NCI-H2171 treated with DMSO at 0.1 percent for 48 hours (cell line): ENCODE results near the gene SPATA31E1.
A peak's percentile ranks its signal among the peaks of the same experiment; 100 is the strongest.

Experiments used
- DNase-seq: peaks from one replicate; lab custom pipeline; 2025; lab: John Stamatoyannopoulos, UW

SPATA31E1 gene

DNA sequence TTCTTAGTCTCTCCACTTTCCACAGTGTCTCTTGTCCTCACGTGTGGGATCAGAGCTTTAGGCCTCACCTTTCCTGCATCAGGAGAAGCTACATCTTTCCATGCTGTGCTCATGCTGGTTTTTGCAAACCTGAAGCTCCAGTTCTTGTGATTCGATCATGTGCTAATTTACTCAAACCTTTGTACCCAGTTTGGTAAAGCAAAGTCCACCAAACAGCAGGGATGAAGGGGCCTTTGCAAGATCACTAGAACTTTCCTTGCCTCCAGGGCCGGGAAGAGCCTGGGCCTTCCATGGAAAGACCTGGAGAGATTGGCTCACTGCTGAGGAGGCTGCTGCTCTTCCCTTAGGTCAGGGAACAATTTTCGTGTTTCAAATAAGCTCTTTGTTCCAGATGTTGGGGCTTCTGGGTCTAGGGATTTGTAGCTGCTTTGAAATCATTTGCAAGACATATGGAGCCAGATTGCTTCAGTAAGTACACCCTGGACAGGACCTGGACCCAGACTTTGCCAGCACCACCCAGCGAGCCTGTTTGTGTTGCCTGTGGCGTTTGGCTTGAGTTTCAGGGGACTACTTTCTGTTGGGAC lies 18.7 kb upstream of the SPATA31E1 start:
- DNase-seq, result no peak

DNA sequence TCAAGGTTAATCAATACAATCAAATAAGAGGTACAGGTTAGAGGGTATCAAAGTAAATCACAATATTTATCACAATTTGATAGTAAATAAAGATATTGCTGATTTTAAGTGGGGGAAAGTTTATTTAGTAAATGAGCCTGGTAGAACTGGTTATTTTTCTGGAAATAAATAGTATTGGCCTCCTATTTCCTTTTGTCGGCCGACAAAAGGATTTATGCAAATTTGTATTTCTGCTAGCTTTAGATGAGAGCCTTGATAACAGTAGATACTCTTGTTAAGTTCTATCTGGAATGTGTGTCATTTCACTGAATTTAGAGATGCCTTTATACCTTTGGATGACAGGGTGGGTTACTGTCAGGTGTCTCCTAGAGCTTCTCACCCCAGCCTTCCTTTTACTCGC lies 17.8 kb upstream of the SPATA31E1 start:
- no peak for DNase-seq

DNA sequence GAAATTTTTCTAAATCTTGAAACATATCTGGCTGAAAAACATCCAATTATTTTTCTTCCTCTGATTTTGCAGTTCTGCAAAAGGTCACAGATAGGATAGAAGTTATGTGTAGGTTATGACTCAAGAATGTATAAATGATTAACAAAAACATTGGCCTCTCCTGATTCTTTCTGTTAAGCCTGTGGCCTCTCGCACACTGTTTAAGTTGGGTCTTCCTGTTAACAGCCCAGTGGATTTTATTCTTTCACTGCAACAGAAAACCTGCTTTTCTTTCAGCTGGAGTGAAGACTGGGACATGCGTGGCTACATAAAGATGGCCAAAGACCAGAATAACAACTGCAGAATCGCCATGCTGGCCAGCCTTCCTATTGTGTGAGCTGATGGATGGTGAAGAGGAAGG lies 17.1 kb upstream of the SPATA31E1 start:
- DNase-seq, result no peak

DNA sequence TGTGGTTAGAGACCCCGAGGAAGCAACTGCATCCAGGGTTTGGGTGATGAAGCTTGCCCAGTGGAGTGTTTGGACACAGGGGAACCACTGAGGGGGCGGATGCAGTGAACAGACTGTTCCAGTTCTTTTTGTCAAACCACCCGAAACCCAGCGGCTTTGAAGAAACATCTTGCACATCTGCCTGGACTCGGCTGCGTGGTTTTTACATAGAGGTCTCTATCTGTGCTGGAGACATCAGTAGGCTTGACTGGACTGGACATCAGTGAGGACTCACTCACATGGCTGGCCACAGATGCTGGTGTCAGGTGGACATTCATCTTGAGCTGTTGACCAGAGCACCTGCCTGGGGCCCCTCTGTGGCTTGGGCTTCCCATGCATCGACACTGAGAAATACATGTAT lies 15.3 kb upstream of the SPATA31E1 start:
- DNase-seq, result no peak

DNA sequence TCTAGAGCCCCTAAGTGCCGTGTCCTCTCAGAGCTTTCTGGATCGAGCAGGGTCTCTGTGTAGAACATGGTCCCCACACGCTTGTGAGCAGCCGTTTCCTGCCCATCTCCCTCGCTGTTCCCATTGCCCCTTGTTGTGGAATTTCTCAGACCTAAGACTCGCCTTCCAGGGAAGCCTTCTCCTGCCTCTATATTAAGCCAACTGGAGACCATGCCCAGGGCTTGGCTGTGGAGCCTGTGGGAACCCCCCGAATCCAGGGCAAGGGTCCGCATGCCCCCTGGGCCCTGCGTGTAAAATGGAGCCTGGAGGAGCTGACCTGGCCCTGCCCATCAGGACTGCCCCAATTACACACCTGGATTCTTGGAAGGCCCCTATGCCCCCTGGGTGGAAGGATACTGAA lies 14.5 kb upstream of the SPATA31E1 start:
- no peak for DNase-seq

DNA sequence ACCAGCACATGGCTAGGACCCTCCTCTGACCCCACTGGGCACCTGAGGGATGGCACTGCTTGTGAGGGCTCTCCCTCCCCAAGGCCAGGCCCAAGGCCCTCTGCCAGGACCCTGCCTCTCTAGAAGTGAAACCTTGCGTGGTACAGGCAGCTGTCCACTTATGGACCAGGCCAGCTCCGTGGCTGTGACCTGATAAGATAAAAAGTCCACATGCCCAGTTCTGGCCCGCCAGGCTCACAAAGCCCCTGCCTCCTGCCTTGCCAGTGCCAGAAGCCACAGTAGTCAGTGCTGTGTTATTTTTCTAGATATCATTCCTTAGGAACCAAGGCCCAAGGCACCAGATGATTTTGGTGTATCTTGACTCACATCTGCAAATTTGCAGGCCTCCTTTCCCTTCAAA lies 14.0 kb upstream of the SPATA31E1 start:
- no peak for DNase-seq

DNA sequence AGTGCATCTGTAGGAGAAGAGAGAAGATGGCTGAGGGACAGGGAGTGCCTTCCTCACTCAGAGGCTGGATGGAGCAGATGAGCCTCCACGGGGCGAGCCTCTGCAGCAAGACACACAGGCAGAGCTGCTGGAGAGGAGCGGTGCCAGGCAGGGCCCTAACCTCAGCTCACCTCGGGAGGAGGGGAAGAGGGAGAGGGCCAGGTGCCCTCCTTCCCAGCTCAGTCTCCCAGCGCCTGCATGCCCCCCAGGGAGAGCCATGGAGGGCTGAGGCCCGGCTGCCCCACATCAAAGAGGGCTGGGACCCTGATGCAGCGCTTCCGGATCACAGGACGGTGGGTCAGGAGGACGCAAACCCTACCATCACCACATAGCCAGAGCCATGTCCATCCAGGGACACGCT lies 13.6 kb upstream of the SPATA31E1 start:
- no peak for DNase-seq

DNA sequence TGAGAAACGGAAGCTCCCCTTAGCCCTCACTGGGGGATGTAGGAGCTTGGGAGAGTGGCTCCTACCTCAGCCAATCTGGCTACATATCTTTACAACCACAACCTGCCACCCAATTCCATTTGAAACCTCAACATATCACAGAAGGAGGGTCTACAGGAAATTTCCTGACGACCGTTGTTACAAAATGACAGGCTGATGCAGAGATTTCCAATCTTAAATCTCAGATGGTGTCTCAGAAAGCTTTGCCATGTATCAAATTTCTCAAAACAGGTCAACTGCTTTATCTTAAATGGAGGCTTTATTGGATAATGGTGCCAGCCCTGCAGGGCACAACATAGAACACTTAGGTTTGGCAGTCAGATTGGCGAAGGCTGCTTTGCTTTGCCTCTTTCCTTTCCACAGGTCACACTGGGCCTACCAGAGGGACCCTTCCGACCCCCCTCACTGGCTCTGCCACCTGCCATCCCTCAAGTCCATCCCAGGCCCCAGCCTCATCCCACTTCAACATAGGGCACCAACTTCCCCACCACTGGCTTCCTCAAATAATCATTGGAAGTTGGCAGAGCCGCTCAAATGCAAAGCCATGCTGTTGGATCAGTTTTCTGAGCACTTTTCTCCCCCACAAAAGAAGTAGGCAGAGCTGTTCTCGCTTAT lies 11.1 kb upstream of the SPATA31E1 start:
- DNase-seq, result peak; percentile 53

DNA sequence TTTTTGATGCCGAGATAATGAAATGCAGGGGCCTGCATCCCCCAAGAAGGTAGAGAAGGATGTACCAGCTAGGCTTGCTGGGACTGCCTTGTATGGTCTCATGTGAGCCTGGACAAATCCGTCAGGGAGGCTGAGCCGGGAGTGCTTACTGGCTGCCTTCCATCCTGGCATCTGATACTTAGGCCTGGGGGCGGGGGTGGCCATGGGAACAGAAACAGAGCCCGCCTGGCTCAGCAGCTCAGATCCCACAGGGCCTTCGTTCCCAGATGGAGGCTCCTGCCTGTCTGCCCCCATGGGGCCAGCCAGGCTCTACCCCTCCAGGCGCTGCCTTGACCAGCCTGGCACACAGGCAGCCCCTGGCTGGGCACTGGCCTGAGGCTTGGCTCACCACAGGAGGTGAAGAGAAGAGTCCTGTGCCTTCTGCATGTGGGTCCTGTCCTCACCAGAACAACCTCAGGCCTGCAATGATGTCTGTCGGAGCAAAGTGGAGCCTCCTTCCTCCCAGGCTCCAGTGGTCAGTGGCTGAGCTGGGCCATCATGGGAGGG lies 10.5 kb upstream of the SPATA31E1 start:
- peak; percentile 95 for DNase-seq

DNA sequence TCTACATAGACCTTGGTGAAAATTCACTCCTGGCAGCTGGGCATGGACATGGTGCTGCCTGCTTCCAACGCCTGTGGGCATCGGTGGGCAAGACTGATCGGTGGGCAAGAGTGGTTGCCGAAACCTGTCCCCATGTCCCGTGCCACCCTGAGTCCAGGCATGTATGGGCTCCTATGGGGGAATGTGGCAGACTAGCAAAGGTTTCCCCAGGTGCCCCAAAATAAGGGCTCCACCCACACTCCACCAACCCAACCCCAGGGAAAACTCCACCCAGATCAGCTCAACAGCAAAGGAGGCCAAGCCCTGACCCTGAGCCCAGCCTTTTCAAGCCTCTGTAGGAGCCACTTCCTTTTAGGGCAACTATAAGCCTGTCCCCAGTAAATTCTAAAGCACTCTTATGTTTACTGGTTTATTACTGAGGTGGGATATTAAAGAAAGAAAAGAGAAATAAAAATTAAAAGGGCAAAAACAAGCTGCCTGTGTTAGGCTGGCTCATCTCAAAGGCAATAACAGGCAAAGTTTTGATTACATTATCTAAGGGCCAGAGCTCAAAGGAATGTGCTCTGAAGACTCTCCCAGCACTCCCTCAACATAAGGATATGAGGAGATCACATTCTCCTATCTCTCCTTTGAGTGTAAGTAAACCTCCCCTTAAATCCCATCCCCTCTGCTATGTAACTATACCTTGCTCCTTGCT lies 8.9 kb upstream of the SPATA31E1 start:
- peak; percentile 41 for DNase-seq

DNA sequence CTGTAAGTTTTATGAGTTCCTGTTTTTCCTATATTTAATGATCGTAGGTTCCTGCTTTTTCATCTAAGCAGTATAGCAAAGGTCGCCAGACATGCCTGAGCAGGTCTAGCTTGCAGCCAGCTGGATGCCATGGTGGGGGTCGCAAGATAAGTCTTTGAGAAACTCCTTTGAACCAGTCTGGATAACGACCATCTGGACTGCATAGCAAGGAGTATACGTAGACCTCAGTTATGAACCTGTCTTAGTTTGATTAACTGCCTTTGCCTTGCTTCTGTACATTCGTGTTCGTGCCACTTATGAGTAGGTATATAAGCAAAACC lies 8.4 kb upstream of the SPATA31E1 start:
- peak; percentile 90 for DNase-seq

DNA sequence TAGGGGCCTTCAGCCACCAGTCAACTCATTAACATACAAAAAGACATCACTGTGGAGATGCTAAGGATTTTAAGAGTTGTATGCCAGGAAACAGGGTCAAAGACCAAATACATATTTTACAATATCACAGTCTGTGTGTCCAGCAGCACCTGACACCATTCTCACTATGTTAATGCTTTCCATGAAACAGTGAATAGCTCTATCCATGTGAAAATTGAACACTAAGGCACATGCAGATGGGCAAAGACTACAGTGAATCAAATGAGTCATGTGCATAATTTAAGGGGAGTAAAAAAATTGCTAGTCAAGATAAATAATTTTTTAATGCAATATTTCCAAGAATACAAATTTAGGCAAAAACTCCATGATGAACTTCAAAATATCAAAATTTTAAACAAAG lies 7.6 kb upstream of the SPATA31E1 start:
- no peak for DNase-seq

DNA sequence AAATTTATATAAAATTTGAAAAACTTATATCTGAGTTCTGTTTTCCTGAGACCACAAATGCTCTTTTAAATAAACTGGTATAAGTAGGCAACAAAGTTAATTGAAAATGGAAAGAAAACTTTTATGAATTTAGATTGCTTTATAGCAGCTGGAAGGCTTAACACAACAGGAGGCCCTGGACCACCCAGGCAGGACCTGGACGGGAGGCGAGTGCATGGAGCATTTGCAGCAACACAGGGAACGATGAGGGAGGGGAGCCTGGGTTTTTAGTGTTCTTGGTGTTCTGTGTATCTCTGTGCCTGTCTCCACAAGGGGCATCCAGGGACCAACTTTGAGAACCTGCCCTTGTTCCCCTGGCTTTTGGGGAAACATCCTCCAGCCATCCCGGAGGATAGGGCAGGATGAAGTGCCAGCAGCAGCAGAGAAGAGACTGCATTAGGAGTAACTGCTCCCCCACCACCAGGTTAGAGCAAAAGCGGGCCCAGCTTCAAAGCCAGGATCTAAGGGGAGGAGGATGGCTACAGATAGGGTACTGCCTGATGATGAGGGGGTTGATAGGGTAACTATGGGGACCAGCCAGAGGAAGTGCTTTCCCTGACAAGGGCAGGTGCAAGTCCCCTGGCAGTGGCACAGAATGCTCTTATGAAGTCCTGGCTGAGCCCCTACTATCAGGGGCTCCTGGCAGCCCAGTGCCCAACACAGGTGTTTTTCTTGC lies 6.7 kb upstream of the SPATA31E1 start:
- no peak for DNase-seq

DNA sequence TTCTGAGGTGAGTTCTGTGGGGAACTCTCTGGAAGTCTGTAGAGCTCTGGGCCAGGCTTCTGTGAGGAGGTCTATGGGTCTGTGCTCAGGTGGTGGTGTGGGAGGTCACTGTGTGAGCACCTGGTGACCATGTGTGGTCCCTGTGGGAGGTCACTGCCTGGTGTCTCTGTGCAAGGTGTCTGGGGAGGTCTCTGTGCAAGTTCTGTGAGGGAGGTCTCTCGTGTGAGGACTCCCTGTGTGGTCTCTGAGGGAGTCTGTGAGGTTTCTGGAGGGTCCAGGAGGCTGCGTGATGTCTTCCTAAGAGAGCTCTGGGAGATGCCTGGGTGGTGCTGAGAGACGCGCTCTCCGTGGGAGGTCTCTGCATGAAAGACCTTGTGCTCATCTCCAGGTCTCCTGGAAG lies 6.0 kb upstream of the SPATA31E1 start:
- DNase-seq, result no peak

DNA sequence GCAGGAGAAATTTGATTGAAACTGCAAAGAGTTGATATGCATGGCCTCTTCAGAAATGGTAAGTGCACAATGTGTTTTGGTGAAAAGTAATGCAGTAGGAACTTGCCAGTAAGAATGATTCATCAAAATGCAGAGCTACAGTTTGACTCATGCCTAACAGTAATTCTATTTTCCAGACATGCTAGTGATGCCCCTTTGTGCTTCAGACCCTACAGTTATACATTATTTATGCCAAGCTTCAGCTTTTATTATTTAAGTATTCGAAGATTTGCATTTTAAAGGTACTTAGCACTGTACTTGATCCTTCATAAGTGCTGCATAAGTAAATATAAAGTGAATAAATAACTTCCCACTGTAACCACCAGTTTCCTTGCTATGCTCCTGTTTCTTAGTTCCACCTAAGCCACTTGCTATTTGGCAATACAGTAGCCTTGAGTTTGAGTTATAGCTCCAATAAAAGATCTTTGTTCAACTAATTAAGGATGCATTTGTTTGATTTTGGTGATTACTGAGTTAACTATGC lies 3.6 kb upstream of the SPATA31E1 start:
- DNase-seq, result no peak

DNA sequence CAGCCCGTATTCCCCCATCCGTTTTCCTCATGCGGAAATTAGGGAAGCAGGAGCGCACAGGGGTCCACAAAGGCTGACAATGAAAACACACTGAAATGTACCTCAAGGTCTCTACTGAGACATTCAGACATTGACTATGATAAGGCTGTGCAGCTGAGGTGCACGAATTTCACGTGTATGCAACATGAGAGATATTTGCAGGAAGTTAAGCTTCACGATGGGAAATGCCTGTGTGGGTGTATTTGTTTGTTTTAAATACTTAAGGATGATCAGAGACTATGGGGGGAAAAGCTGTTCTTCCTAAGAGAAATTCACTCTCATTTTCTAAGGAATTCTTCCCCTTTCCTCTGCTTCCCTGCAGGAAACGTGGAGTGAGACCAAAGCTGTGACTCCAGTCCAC lies 2.6 kb upstream of the SPATA31E1 start:
- no peak for DNase-seq

DNA sequence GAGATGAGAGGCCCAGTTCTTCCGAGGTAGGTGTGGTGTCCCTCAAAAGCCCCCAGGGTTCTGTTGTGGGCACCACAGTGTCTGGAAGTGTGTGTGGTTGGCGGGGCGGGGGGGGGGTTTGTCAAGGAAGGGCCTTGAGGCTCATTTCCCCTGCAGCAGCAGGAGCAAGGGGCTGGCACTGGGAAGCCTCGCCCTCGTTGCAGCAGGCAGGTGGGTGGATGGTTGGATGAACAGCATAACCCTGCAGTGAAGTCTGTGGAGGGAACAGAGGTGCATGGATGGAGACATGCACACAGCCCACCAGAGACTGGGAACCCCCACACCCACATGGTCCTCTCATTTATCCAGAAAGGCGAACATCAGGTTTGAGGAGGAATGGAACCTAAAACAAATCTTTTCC lies 2.0 kb upstream of the SPATA31E1 start:
- DNase-seq, result no peak

DNA sequence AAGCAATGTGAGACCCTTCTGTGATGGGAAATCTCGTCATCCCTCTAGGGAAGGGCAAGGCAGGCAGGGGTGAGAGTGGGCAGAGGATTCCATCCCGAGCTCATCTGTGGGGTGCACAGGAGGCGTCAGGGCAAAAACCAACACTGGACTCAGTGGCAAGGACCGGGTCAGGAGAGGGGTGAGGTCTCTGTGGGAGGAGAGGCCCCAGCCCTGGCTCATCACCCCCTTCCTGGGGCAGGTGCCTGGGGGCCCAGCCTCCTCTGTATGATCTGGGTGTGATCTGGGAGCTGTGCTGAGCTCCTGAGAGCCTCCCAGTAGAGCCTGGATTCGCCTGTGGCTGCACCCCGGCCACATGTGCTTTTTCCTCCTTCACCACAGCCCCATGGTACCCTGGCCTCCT lies 597 bp downstream of the SPATA31E1 start:
- DNase-seq, result no peak

DNA sequence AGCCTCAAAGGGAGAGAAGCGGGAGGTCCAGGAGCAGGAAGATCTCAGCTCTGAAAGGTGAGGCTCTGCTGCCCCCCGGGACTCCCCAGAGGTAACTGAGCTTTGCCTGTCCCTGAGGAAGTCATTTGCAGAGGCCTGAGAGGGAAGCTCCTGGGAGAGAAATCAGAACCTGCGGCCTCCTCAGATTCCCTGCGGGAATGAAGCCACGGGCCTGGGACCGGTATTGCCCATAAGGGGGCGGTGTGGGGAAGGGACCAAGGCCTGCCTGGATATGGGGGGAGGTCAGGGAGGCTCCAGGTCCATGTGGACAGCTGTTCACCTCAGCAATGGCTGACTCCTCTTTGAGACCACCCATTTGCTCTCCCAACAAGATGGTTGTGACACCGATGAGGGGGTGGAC lies 1.3 kb downstream of the SPATA31E1 start:
- DNase-seq, result peak; percentile 15

DNA sequence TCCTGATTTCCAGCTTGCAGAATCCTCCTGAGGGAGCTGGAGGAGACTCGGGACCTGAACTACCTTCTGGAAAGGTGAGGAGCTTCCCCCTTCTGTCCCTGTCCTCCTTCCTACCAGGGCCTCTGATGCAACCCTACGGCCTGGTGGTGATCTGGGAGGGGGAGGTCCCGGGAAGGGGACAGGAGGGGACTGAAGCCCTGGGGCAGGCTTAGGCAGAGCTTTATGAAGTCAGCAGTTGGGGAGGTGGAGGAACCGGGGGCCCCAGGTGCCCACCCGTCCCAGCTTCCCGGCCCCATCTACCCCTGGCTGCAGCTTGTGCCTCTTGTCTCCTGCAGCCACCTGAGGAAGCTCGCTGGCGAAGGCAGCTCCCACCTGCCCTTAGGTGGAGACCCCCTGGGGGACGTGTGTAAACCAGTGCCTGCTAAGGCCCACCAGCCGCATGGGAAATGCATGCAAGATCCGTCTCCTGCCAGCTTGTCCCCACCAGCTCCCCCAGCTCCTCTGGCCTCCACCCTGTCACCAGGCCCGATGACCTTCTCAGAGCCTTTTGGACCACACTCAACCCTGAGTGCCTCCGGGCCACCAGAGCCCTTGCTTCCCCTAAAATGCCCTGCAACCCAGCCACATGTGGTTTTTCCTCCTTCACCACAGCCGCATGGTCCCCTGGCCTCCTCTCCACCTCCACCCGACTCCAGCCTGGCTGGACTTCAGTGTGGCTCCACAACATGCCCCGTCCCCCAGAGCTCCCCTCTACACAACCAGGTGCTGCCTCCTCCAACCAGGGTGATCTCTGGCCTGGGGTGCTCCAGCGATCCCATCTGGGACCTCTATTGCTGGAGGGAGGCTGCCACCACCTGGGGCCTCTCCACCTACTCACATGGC lies 2.1 kb downstream of the SPATA31E1 start:
- DNase-seq, result no peak

DNA sequence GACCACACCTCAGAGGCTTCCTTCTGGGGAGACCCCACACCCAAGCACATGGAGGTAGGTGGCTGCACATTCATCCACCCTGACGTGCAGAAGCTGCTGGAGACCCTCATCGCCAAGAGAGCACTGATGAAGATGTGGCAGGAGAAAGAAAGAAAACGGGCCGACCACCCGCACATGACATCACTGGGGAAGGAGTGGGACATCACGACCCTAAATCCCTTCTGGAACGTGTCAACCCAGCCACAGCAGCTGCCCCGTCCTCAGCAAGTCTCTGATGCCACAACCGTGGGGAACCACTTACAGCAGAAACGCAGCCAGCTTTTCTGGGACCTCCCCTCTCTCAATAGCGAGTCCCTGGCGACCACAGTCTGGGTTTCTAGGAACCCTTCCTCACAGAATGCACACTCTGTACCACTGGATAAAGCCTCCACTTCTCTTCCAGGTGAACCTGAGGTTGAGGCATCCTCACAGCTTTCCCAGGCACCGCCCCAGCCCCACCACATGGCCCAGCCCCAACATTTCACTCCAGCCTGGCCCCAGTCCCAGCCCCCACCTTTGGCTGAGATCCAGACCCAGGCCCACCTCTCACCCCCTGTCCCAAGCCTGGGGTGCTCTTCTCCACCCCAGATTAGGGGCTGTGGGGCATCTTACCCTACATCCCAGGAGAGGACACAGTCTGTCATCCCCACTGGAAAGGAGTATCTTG lies 3.0 kb downstream of the SPATA31E1 start:
- no peak for DNase-seq
